22Rv1 (cell line): ENCODE measurements around the gene CHMP2B.

Experiments used
- CTCF ChIP-seq: fragments of 450-650 bp; IDR thresholded peaks from 2 replicates; pipeline ENCODE4 v1.5.1; 2017; ENCODE audit warnings: mild to moderate bottlenecking
- ZFX ChIP-seq: fragments of 450-650 bp; IDR thresholded peaks from 2 replicates; pipeline ENCODE4 v1.6.1; 2017; ENCODE audit warnings: antibody characterized with exemption, borderline replicate concordance

- TF ChIP-seq ZFX: no peak
- TF ChIP-seq CTCF: no peak
Observed at GRCh38 chr3:87270908-87271700, 44.0 kb downstream of the CHMP2B start.
